H1 (cell line): ENCODE data around the gene FAM120A. TPM values are rescaled to one million over a fixed set of nuclear protein-coding genes. Genes with fewer than 3 reads are reported as not detected.

ENCODE experiments used
- CTCF ChIA-PET: fragments of 300-600 bp; sonication (Branson Sonifier 250); formaldehyde crosslinking; loops from one replicate; lab custom pipeline; 2021; ENCODE audit not compliant: partially characterized antibody; lab: Charles Lee
- POLR2A ChIA-PET: fragments of 300-600 bp; sonication (Branson Sonifier 250); formaldehyde crosslinking; loops from one replicate; lab custom pipeline; 2021; ENCODE audit warnings: inconsistent platforms; ENCODE audit not compliant: partially characterized antibody; lab: Charles Lee
- DNase-seq, 2 experiments: peaks; one replicate each; pipeline versions ENCODE4 v3.0.0 to v3.0.0-alpha.2; 2010 to 2022; ENCODE audit warnings: low spot score in 2 of 2, low read depth in 1 of 2, mixed read lengths in 1 of 2
- FAIRE-seq: peaks from 2 replicates; lab custom pipeline; 2011; peaks lifted over from hg19 to GRCh38; lab: Jason Lieb, UNC
- H2AFZ ChIP-seq: 2 replicates; pipeline ENCODE4 v1.8.1; 2012; ENCODE audit warnings: low read length, inconsistent platforms
- H2AK5ac ChIP-seq: 2 replicates; pipeline ENCODE4 v1.6.1; 2013; ENCODE audit warnings: low read depth, low read length
- H2BK120ac ChIP-seq: replicated peaks from 2 replicates; pipeline ENCODE3; 2013; ENCODE audit warnings: low read depth, low read length, inconsistent platforms
- H2BK12ac ChIP-seq: 2 replicates; pipeline ENCODE4 v1.6.1; 2013; ENCODE audit warnings: low read depth, low read length
- H2BK15ac ChIP-seq: 2 replicates; pipeline ENCODE4 v1.6.1; 2013; ENCODE audit warnings: low read length
- H2BK20ac ChIP-seq: 2 replicates; pipeline ENCODE4 v1.6.1; 2013; ENCODE audit warnings: low read length
- H2BK5ac ChIP-seq: 2 replicates; pipeline ENCODE4 v1.6.1; 2013; ENCODE audit warnings: low read depth, low read length
- H3K14ac ChIP-seq: 2 replicates; pipeline ENCODE4 v1.6.1; 2013; ENCODE audit warnings: inconsistent platforms; ENCODE audit not compliant: insufficient read length
- H3K18ac ChIP-seq: 2 replicates; pipeline ENCODE4 v1.6.1; 2013; ENCODE audit warnings: low read length; ENCODE audit errors: extremely low read depth
- H3K23ac ChIP-seq: 2 replicates; pipeline ENCODE4 v1.6.1; 2013; ENCODE audit warnings: inconsistent platforms; ENCODE audit not compliant: insufficient read length
- H3K23me2 ChIP-seq: 2 replicates; pipeline ENCODE4 v1.6.1; 2013; ENCODE audit warnings: low read depth, low read length
- H3K27ac ChIP-seq: 2 replicates; pipeline ENCODE4 v1.6.1; 2011; ENCODE audit warnings: low read depth, low read length, inconsistent platforms
- H3K27me3 ChIP-seq, 4 experiments: replicated peaks in 1 of 4; 1 replicate in 1 of 4; 2 replicates in 3 of 4; pipeline versions ENCODE4 v1.6.1 to v1.8.1; 2011 to 2013; ENCODE audit warnings: low read length in 3 of 4, mild to moderate bottlenecking in 3 of 4, inconsistent platforms in 2 of 4, mixed read lengths in 2 of 4, moderate library complexity in 1 of 4; ENCODE audit not compliant: control insufficient read depth in 3 of 4, insufficient read depth in 3 of 4; ENCODE audit errors: extremely low read depth in 1 of 4
- H3K36me3 ChIP-seq, 4 experiments: 2 replicates each; pipeline versions ENCODE4 v1.6.1 to v1.8.1; 2011 to 2013; ENCODE audit warnings: mild to moderate bottlenecking in 4 of 4, low read length in 3 of 4, moderate library complexity in 2 of 4, control low read depth in 1 of 4, inconsistent platforms in 1 of 4; ENCODE audit not compliant: insufficient read depth in 4 of 4, control insufficient read depth in 2 of 4
- H3K4ac ChIP-seq: replicated peaks from 2 replicates; pipeline ENCODE3; 2013; ENCODE audit warnings: low read length, low read depth, mixed read lengths, inconsistent platforms; ENCODE audit not compliant: insufficient read length
- H3K4me1 ChIP-seq, 4 experiments: replicated peaks in 1 of 4; 1 replicate in 1 of 4; 2 replicates in 3 of 4; pipeline versions ENCODE4 v1.6.1 to v1.8.1; 2011 to 2013; ENCODE audit warnings: low read length in 3 of 4, inconsistent platforms in 2 of 4, mixed read lengths in 1 of 4; ENCODE audit not compliant: insufficient read depth in 4 of 4, control insufficient read depth in 3 of 4
- H3K4me2 ChIP-seq, 2 experiments: 2 replicates each; pipeline versions ENCODE4 v1.6.1 to v1.8.1; 2011 to 2013; ENCODE audit warnings: low read depth in 2 of 2, low read length in 2 of 2, control low read depth in 1 of 2, inconsistent platforms in 1 of 2, mild to moderate bottlenecking in 1 of 2; ENCODE audit not compliant: insufficient read depth in 1 of 2
- H3K4me3 ChIP-seq, 4 experiments: fragments of 200-600, 300-600 bp in 1 of 4; sonication (generic), shearing (Covaris generic), sonication (Bioruptor Twin) in 1 of 4; 2 replicates each; pipeline versions ENCODE4 v1.5.1 to v1.8.1; 2011 to 2016; ENCODE audit warnings: low read length in 4 of 4, low read depth in 3 of 4, control low read depth in 2 of 4, inconsistent platforms in 2 of 4, mild to moderate bottlenecking in 2 of 4, mixed read lengths in 1 of 4, moderate library complexity in 1 of 4; ENCODE audit not compliant: insufficient read depth in 2 of 4; ENCODE audit errors: extremely low read depth in 1 of 4
- H3K56ac ChIP-seq: replicated peaks from 2 replicates; pipeline ENCODE3; 2013; ENCODE audit warnings: low read depth, mild to moderate bottlenecking, mixed read lengths, low read length, inconsistent platforms; ENCODE audit not compliant: insufficient read length
- H3K79me1 ChIP-seq: 2 replicates; pipeline ENCODE4 v1.6.1; 2013; ENCODE audit warnings: low read depth, low read length, control low read depth
- H3K79me2 ChIP-seq, 2 experiments: 2 replicates each; pipeline versions ENCODE4 v1.6.1 to v1.8.1; 2012 to 2013; ENCODE audit warnings: low read length in 2 of 2, mild to moderate bottlenecking in 2 of 2, inconsistent platforms in 1 of 2; ENCODE audit not compliant: insufficient read depth in 2 of 2, control insufficient read depth in 1 of 2
- H3K9ac ChIP-seq, 4 experiments: replicated peaks in 1 of 4; 1 replicate in 1 of 4; 2 replicates in 3 of 4; pipeline versions ENCODE4 v1.6.1 to v1.8.1; 2011 to 2013; ENCODE audit warnings: low read depth in 3 of 4, low read length in 3 of 4, control low read depth in 2 of 4, mild to moderate bottlenecking in 2 of 4, moderate library complexity in 2 of 4, inconsistent platforms in 1 of 4; ENCODE audit errors: extremely low read depth in 1 of 4
- H3K9me3 ChIP-seq, 2 experiments: 2 replicates each; pipeline versions ENCODE4 v1.6.1 to v1.8.1; 2012 to 2013; ENCODE audit warnings: mild to moderate bottlenecking in 2 of 2, moderate library complexity in 2 of 2, control low read depth in 1 of 2, inconsistent platforms in 1 of 2, low read depth in 1 of 2, low read length in 1 of 2, mixed read lengths in 1 of 2; ENCODE audit not compliant: insufficient read depth in 2 of 2
- H4K20me1 ChIP-seq, 2 experiments: replicated peaks in 1 of 2; 2 replicates each; pipeline versions ENCODE3 to v1.8.1; 2011 to 2013; ENCODE audit warnings: inconsistent platforms in 2 of 2, low read length in 2 of 2, mild to moderate bottlenecking in 1 of 2; ENCODE audit not compliant: insufficient read depth in 2 of 2, control insufficient read depth in 1 of 2
- H4K5ac ChIP-seq: 2 replicates; pipeline ENCODE4 v1.6.1; 2013; ENCODE audit warnings: low read length, low read depth, mixed read lengths, inconsistent platforms; ENCODE audit not compliant: insufficient read length
- H4K8ac ChIP-seq: 2 replicates; pipeline ENCODE4 v1.8.0; 2013; ENCODE audit warnings: mild to moderate bottlenecking, moderate library complexity, low read length, inconsistent platforms; ENCODE audit not compliant: insufficient read depth; ENCODE audit errors: extremely low read depth
- H4K91ac ChIP-seq: replicated peaks from 2 replicates; pipeline ENCODE3; 2013; ENCODE audit warnings: low read length, mixed read lengths, inconsistent platforms; ENCODE audit not compliant: insufficient read length
- CBX8 ChIP-seq: fragments of 300-800, 300-1000 bp; sonication (generic); IDR thresholded peaks from 2 replicates; pipeline ENCODE4 v1.7.1; 2016; ENCODE audit warnings: low read depth, low read length, borderline replicate concordance
- CHD2 ChIP-seq: IDR thresholded peaks from 2 replicates; pipeline ENCODE4 v1.6.1; 2012; ENCODE audit warnings: low read length, improper control_type of control experiment
- E2F6 ChIP-seq: IDR thresholded peaks from 2 replicates; pipeline ENCODE4 v1.6.1; 2012; ENCODE audit warnings: inconsistent platforms
- POLR2AphosphoS5 ChIP-seq: IDR thresholded peaks from 2 replicates; pipeline ENCODE4 v1.6.1; 2011; ENCODE audit warnings: low read depth, low read length
- RFX5 ChIP-seq: IDR thresholded peaks from 2 replicates; pipeline ENCODE4 v1.6.1; 2011; ENCODE audit warnings: low read depth, low read length, improper control_type of control experiment, borderline replicate concordance
- SIRT6 ChIP-seq: IDR thresholded peaks from one replicate; pipeline ENCODE4 v1.7.1; 2012; ENCODE audit warnings: low read length, inconsistent platforms
- SP1 ChIP-seq: IDR thresholded peaks from 2 replicates; pipeline ENCODE4 v1.6.1; 2011; ENCODE audit warnings: low read depth, low read length
- SP2 ChIP-seq: IDR thresholded peaks from 2 replicates; pipeline ENCODE4 v1.6.1; 2012; ENCODE audit warnings: mild to moderate bottlenecking, low read length, inconsistent platforms
- TBP ChIP-seq: IDR thresholded peaks from 2 replicates; pipeline ENCODE4 v1.6.1; 2011; ENCODE audit warnings: low read depth, low read length, improper control_type of control experiment
- TCF12 ChIP-seq: IDR thresholded peaks from 2 replicates; pipeline ENCODE4 v1.6.1; 2011; ENCODE audit warnings: low read depth, mild to moderate bottlenecking, low read length
- TEAD4 ChIP-seq: IDR thresholded peaks from 2 replicates; pipeline ENCODE4 v1.6.1; 2012; ENCODE audit warnings: low read depth, low read length, inconsistent platforms, mixed read lengths
- WGBS, 2 experiments: shearing (Covaris generic) in 1 of 2; methylation state at CpG; one replicate each; pipeline versions ENCODE4 v1.1.6 to v1.1.7; 2013 to 2015; ENCODE audit warnings: low lambda C conversion rate in 2 of 2, mixed read lengths in 2 of 2, inconsistent platforms in 1 of 2, low coverage in 1 of 2, missing lambda C conversion rate in 1 of 2; ENCODE audit not compliant: insufficient replicate concordance in 2 of 2, insufficient coverage in 1 of 2, insufficient read length in 1 of 2; ENCODE audit errors: extremely low coverage in 1 of 2, missing lambda C conversion rate in 1 of 2; 5-methylcytosine and 5-hydroxymethylcytosine counted together
- polyA plus RNA-seq, 7 experiments: library from polyadenylated mRNA; depleted of rRNA in 3 of 7; stranded (reverse) in 5 of 7; unstranded in 2 of 7; fragments of >200 nt in 5 of 7; fragments of 200-250 nt in 2 of 7; gene quantifications; 1 replicate in 5 of 7; 2 replicates in 1 of 7; 4 replicates in 1 of 7; pipeline versions ENCODE4 v1.2.1 to v1.2.3, GENCODE V29; 2011 to 2013; ENCODE audit warnings: missing spikeins in 2 of 7, mixed read lengths in 2 of 7
- total RNA-seq: library from RNA; stranded (reverse); fragmentation: NEBNext Ultra II Directional; extraction: Animal tissue kit (Norgen Biotek cat#: 25700); gene quantifications from 2 replicates; pipeline ENCODE4 v1.2.1, GENCODE V29; 2021
- TF ChIP-seq, protein P1 (sequence below): IDR thresholded peaks from 2 replicates; pipeline ENCODE4 v1.6.1; 2011; ENCODE audit warnings: low read length, improper control_type of control experiment

Gene FAM120A
- total and polyA plus RNA-seq, 2 of the 8 experiments (the other 6 are each of a cell fraction or from before 2014, with no cell fraction given) = 24.9 to 54.7 TPM

- Histone ChIP-seq H3K9ac (no peak overlapping the region), H3K27me3 (no peaks in the 10 kb centered on the region), H4K5ac (no peak overlapping the region), H3K4me1 (no peaks in the 10 kb centered on the region; a peak in 1 of 7 replicates), H3K18ac (no peak overlapping the region), H3K79me2 (no peaks in the 10 kb centered on the region), H2BK20ac (no peak overlapping the region), H3K4me3 (no peak overlapping the region), H3K27ac (no peak overlapping the region), H3K14ac (no peak overlapping the region), H3K23ac (no peak overlapping the region), H4K91ac (no peak overlapping the region), H3K56ac (no peak overlapping the region), H4K20me1 (no peaks in the 10 kb centered on the region), H2AFZ (no peak overlapping the region), H2BK15ac (no peak overlapping the region; the same call in 1 of the 2 replicates), H3K79me1 (no peaks in the 10 kb centered on the region), H3K9me3 (no peaks in the 10 kb centered on the region), H3K23me2 (no peaks in the 10 kb centered on the region), H3K4ac (no peak overlapping the region), H3K4me2 (no peak overlapping the region), H2BK12ac (no peak overlapping the region), H4K8ac (no peak overlapping the region), H2AK5ac (peak overlapping the region; percentile 65; the same call in 1 of the 2 replicates), H2BK120ac (no peak overlapping the region), H2BK5ac (no peak overlapping the region), H3K36me3 (peaks cover 0 to 5% (median 2%) of the 10 kb centered on the region in 4 experiments; a peak in 4 of 8 replicates)
- FAIRE-seq (no peak), DNase-seq (no peak)
- WGBS, 2 experiments = 91% methylated on average over 8 of the region's 8 CpGs; no CpG with 5 or more reads in 1 of the 2 experiments
- ChIA-PET POLR2A (interaction anchor here (0.7 to 1.3 kb wide), 2 partner anchors 9 to 25 kb away, joined by 3 to 5 read pairs; no protein-coding TSS in a partner anchor), CTCF (interaction anchor here (1.1 kb wide), 1 partner anchor 40 kb away, joined by 3 read pairs; no protein-coding TSS in a partner anchor)
- TF ChIP-seq TCF12 (no peak), SP2 (no peak), CHD2 (no peak), POLR2AphosphoS5 (no peak), CBX8 (no peak), TEAD4 (no peak), RFX5 (no peak), SIRT6 (no peak), SP1 (no peak), TBP (no peak), E2F6 (no peak)
- TF ChIP-seq, protein P1, sequence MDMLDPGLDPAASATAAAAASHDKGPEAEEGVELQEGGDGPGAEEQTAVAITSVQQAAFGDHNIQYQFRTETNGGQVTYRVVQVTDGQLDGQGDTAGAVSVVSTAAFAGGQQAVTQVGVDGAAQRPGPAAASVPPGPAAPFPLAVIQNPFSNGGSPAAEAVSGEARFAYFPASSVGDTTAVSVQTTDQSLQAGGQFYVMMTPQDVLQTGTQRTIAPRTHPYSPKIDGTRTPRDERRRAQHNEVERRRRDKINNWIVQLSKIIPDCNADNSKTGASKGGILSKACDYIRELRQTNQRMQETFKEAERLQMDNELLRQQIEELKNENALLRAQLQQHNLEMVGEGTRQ = no peak
Observed at GRCh38 chr9:93440896-93441580, 10.4 kb upstream of the FAM120A start.
